Breast epithelium (tissue), 3 donors: ENCODE measurements around the gene NRXN3.

Experiments used
- CTCF ChIP-seq, 3 donors: fragments of 450-650 bp; IDR thresholded peaks; one replicate each; pipeline ENCODE4 v1.5.1; 2016 to 2017; ENCODE audit warnings: antibody characterized with exemption in 3 of 3, mild to moderate bottlenecking in 3 of 3, moderate library complexity in 3 of 3
- POLR2A ChIP-seq: fragments of 450-650 bp; IDR thresholded peaks from one replicate; pipeline ENCODE4 v1.6.1; 2016; ENCODE audit warnings: antibody characterized with exemption, mild to moderate bottlenecking, moderate library complexity
- POLR2AphosphoS5 ChIP-seq, 3 donors: sonication (generic); formaldehyde crosslinking; IDR thresholded peaks; one replicate each; pipeline ENCODE4 v1.6.1; 2017; ENCODE audit warnings: antibody characterized with exemption in 3 of 3

DNA sequence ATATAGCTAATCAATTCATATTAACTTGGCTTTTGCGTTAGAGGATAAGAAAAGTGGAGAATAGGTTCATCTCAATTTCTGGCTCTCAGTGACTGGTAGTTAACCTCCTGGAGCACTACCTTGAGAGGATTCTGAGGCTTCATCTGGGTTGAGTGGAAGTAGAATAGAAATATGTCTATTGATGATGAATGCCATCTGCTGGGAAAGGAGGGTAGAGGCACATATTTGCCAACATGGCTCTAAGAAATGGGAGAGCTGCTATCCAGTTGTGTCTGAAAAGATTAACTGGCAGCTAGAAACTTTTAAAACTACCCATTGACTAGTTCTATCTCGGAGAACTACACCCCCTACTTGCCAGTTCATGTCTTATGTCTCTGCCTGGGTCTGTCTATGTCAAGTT is 530.1 kb downstream of the NRXN3 start:
- TF ChIP-seq CTCF (IDR thresholded peaks at IDR 0.05) = no peak
- TF ChIP-seq POLR2A = no peak
- TF ChIP-seq POLR2AphosphoS5 (IDR thresholded peaks at IDR 0.05) = no peak
